Stimulated activated CD4-positive, alpha-beta T cell treated with anti-CD3 and anti-CD28 coated beads, Interleukin-1b, Interleukin-23, amount 100 ng/mL, for 48 hours (primary cell): Measurements from ENCODE around the gene PSMB4.
A peak's percentile ranks its signal among the peaks of the same experiment; 100 is the strongest.
"Not testable (repeated sequence)": the region's sequence is repeated elsewhere in the genome, so short reads cannot be mapped to it uniquely, and the experiment has no call there.

Experiments used
- DNase-seq: peaks from one replicate; pipeline ENCODE4 v3.0.0-alpha.2; 2020

PSMB4 gene

GRCh38 chr1:151399324-151400171 lies at the start of gene PSMB4:
PSMB4 (plus strand) TSS chr1:151399573; CDS start chr1:151399588, 15 bp downstream.
- peak; percentile 81 for DNase-seq

GRCh38 chr1:151350323-151350722 lies 49.0 kb upstream of the PSMB4 start:
- DNase-seq: not testable (repeated sequence)

- DNase-seq: no peak
These were observed 47.2 kb upstream of the PSMB4 start for GRCh38 chr1:151352021-151352718.

- no peak for DNase-seq
These were observed 42.7 kb upstream of the PSMB4 start for GRCh38 chr1:151356696-151357095.

- no peak for DNase-seq
These were observed 37.5 kb upstream of the PSMB4 start for GRCh38 chr1:151361883-151362282.

- no peak for DNase-seq
These were observed 36.8 kb upstream of the PSMB4 start for GRCh38 chr1:151362308-151363155.

- no peak for DNase-seq
These were observed 34.4 kb upstream of the PSMB4 start for GRCh38 chr1:151364996-151365395.

- DNase-seq: no peak
These were observed 31.5 kb upstream of the PSMB4 start for GRCh38 chr1:151367658-151368392.

- DNase-seq: no peak
These were observed 30.7 kb upstream of the PSMB4 start for GRCh38 chr1:151368393-151369301.

- no peak for DNase-seq
These were observed 30.1 kb upstream of the PSMB4 start for GRCh38 chr1:151369302-151369610.

- no peak for DNase-seq
These were observed 29.7 kb upstream of the PSMB4 start for GRCh38 chr1:151369621-151370048.

- DNase-seq: no peak
These were observed 29.0 kb upstream of the PSMB4 start for GRCh38 chr1:151370211-151370911.

- no peak for DNase-seq
These were observed 27.9 kb upstream of the PSMB4 start for GRCh38 chr1:151371370-151372057.

- DNase-seq: no peak
These were observed 27.1 kb upstream of the PSMB4 start, which contains the start of gene SELENBP1 for GRCh38 chr1:151372058-151372934. SELENBP1 (minus strand) TSS chr1:151372705; CDS start chr1:151372641, 64 bp downstream.

GRCh38 chr1:151373196-151373595 lies 26.2 kb upstream of the PSMB4 start:
- DNase-seq: no peak

GRCh38 chr1:151377150-151377884 lies 22.1 kb upstream of the PSMB4 start:
- no peak for DNase-seq

GRCh38 chr1:151384584-151384983 lies 14.8 kb upstream of the PSMB4 start:
- no peak for DNase-seq

GRCh38 chr1:151386002-151386401 lies 13.4 kb upstream of the PSMB4 start:
- no peak for DNase-seq
